ENCODE measurements around the gene DUS3L.

DUS3L gene

GRCh38 chr19:5821521-5822180 lies 30.7 kb upstream of the DUS3L start:
- no peak for DNase-seq

GRCh38 chr19:5820785-5821184 lies 29.8 kb upstream of the DUS3L start:
- no peak for DNase-seq

- no peak for DNase-seq
These were observed 27.6 kb upstream of the DUS3L start for GRCh38 chr19:5818594-5818993.

- DNase-seq: no peak
These were observed 26.3 kb upstream of the DUS3L start for GRCh38 chr19:5817218-5817617.

- DNase-seq: no peak
These were observed 23.9 kb upstream of the DUS3L start for GRCh38 chr19:5814852-5815246.

GRCh38 chr19:5814123-5814851 lies 23.3 kb upstream of the DUS3L start:
- no peak for DNase-seq

GRCh38 chr19:5811117-5811516 lies 20.2 kb upstream of the DUS3L start:
- no peak for DNase-seq

- no peak for DNase-seq
These were observed 18.5 kb upstream of the DUS3L start for GRCh38 chr19:5809469-5809868.

- no peak for DNase-seq
These were observed 18.1 kb upstream of the DUS3L start for GRCh38 chr19:5809053-5809452.

GRCh38 chr19:5808120-5808816 lies 17.3 kb upstream of the DUS3L start:
- no peak for DNase-seq

- DNase-seq: no peak
These were observed 15.9 kb upstream of the DUS3L start for GRCh38 chr19:5806905-5807304.

GRCh38 chr19:5806133-5806489 lies 15.1 kb upstream of the DUS3L start:
- DNase-seq: no peak

GRCh38 chr19:5805462-5806132 lies 14.6 kb upstream of the DUS3L start:
- DNase-seq: peak; percentile 56

GRCh38 chr19:5804516-5805461 lies 13.8 kb upstream of the DUS3L start, which contains the start of gene NRTN:
Gene NRTN (plus strand): TSS chr19:5805067. CDS start chr19:5824166, 19,099 bp downstream.
- no peak for DNase-seq

- peak; percentile 88 for DNase-seq
These were observed 13.0 kb upstream of the DUS3L start for GRCh38 chr19:5803752-5804515.

- no peak for DNase-seq
These were observed 12.4 kb upstream of the DUS3L start for GRCh38 chr19:5803441-5803751.

GRCh38 chr19:5801796-5802619 lies 11.0 kb upstream of the DUS3L start:
- DNase-seq: peak; percentile 47

- no peak for DNase-seq
These were observed 9.7 kb upstream of the DUS3L start for GRCh38 chr19:5800361-5801270.

All from fibroblast of skin of scalp (primary cell).